Liver (tissue), 9 donors: ENCODE data around the gene ALDH7A1. TPM values are rescaled to one million over a fixed set of nuclear protein-coding genes. Genes with fewer than 3 reads are reported as not detected.

ENCODE experiments used
- DNase-seq: peaks from one replicate; pipeline ENCODE4 v3.0.0-alpha.2; 2017; ENCODE audit warnings: low spot score
- H3K27ac ChIP-seq, 2 donors: one replicate each; pipeline ENCODE4 v1.7.0; 2013; ENCODE audit warnings: inconsistent platforms in 2 of 2, low read length in 2 of 2, control low read depth in 1 of 2, low read depth in 1 of 2, mild to moderate bottlenecking in 1 of 2
- H3K27me3 ChIP-seq, 4 donors: one replicate each; pipeline versions ENCODE4 v1.6.1 to v1.7.0; 2013; ENCODE audit warnings: low read length in 3 of 4, inconsistent platforms in 1 of 4, mild to moderate bottlenecking in 1 of 4, moderate library complexity in 1 of 4; ENCODE audit not compliant: control insufficient read depth in 4 of 4, insufficient read depth in 4 of 4
- H3K36me3 ChIP-seq, 4 donors: one replicate each; pipeline versions ENCODE4 v1.6.1 to v1.7.0; 2013; ENCODE audit warnings: low read length in 3 of 4, mild to moderate bottlenecking in 3 of 4, low read depth in 1 of 4, moderate library complexity in 1 of 4; ENCODE audit not compliant: control insufficient read depth in 4 of 4, insufficient read depth in 3 of 4
- H3K4me1 ChIP-seq, 4 donors: one replicate each; pipeline versions ENCODE4 v1.6.1 to v1.7.0; 2013; ENCODE audit warnings: low read length in 3 of 4, mild to moderate bottlenecking in 3 of 4, moderate library complexity in 1 of 4; ENCODE audit not compliant: control insufficient read depth in 4 of 4, insufficient read depth in 4 of 4
- H3K4me3 ChIP-seq, 3 donors: one replicate each; pipeline versions ENCODE4 v1.6.1 to v1.7.0; 2013; ENCODE audit warnings: low read length in 3 of 3, control low read depth in 1 of 3, low read depth in 1 of 3, mild to moderate bottlenecking in 1 of 3
- H3K9ac ChIP-seq, 2 donors: one replicate each; pipeline ENCODE4 v1.7.0; 2013; ENCODE audit warnings: low read length in 2 of 2, mild to moderate bottlenecking in 2 of 2, moderate library complexity in 2 of 2, control low read depth in 1 of 2, low read depth in 1 of 2
- H3K9me3 ChIP-seq, 4 donors: one replicate each; pipeline versions ENCODE4 v1.6.1 to v1.7.0; 2013; ENCODE audit warnings: low read length in 3 of 4; ENCODE audit not compliant: control insufficient read depth in 4 of 4
- ATF3 ChIP-seq: IDR thresholded peaks from 2 replicates; pipeline ENCODE4 v1.6.1; 2016; ENCODE audit warnings: antibody characterized with exemption
- CTCF ChIP-seq: fragments of 150-350 bp; IDR thresholded peaks from 2 replicates; pipeline ENCODE4 v1.5.1; 2017; ENCODE audit warnings: improper control_type of control experiment, low read depth, low read length; ENCODE audit not compliant: missing input control
- EGR1 ChIP-seq, 2 donors: IDR thresholded peaks; 2 replicates each; pipeline ENCODE4 v1.6.1; 2016 to 2018; ENCODE audit warnings: antibody characterized with exemption in 2 of 2, low read depth in 2 of 2
- FOXA1 ChIP-seq: IDR thresholded peaks from 2 replicates; pipeline ENCODE4 v1.6.1; 2016; ENCODE audit warnings: antibody characterized with exemption
- FOXA2 ChIP-seq: IDR thresholded peaks from 2 replicates; pipeline ENCODE4 v1.6.1; 2016; ENCODE audit warnings: antibody characterized with exemption
- GABPA ChIP-seq, 2 donors: IDR thresholded peaks in 1 of 2; conservative IDR thresholded peaks in 1 of 2; 2 replicates each; pipeline ENCODE4 v1.6.1; 2016; ENCODE audit warnings: antibody characterized with exemption in 2 of 2, mild to moderate bottlenecking in 1 of 2, moderate library complexity in 1 of 2
- HNF4A ChIP-seq, 2 donors: conservative IDR thresholded peaks; 2 replicates each; pipeline ENCODE4 v1.6.1; 2016; ENCODE audit warnings: antibody characterized with exemption in 2 of 2, mild to moderate bottlenecking in 2 of 2
- HNF4G ChIP-seq: IDR thresholded peaks from 2 replicates; pipeline ENCODE4 v1.6.1; 2016; ENCODE audit warnings: antibody characterized with exemption
- JUND ChIP-seq, 2 donors: IDR thresholded peaks; 2 replicates each; pipeline ENCODE4 v1.6.1; 2016; ENCODE audit warnings: antibody characterized with exemption in 2 of 2
- MAX ChIP-seq: IDR thresholded peaks from 2 replicates; pipeline ENCODE4 v1.6.1; 2016; ENCODE audit warnings: antibody characterized with exemption
- NR2F2 ChIP-seq: IDR thresholded peaks from 2 replicates; pipeline ENCODE4 v1.6.1; 2016; ENCODE audit warnings: antibody characterized with exemption
- RAD21 ChIP-seq, 2 donors: IDR thresholded peaks; 2 replicates each; pipeline ENCODE4 v1.6.1; 2016; ENCODE audit warnings: antibody characterized with exemption in 2 of 2, mild to moderate bottlenecking in 2 of 2
- REST ChIP-seq: IDR thresholded peaks from 2 replicates; pipeline ENCODE4 v1.6.1; 2016; ENCODE audit warnings: antibody characterized with exemption, mild to moderate bottlenecking
- RXRA ChIP-seq, 2 donors: IDR thresholded peaks; 2 replicates each; pipeline ENCODE4 v1.6.1; 2017 to 2018; ENCODE audit warnings: antibody characterized with exemption in 2 of 2, mild to moderate bottlenecking in 1 of 2
- SP1 ChIP-seq: IDR thresholded peaks from 2 replicates; pipeline ENCODE4 v1.6.1; 2018; ENCODE audit warnings: antibody characterized with exemption, mild to moderate bottlenecking
- TAF1 ChIP-seq: conservative IDR thresholded peaks from 2 replicates; pipeline ENCODE4 v1.6.1; 2016; ENCODE audit warnings: antibody characterized with exemption, mild to moderate bottlenecking
- YY1 ChIP-seq: IDR thresholded peaks from 2 replicates; pipeline ENCODE4 v1.6.1; 2016; ENCODE audit warnings: antibody characterized with exemption, mild to moderate bottlenecking
- ZBTB33 ChIP-seq: IDR thresholded peaks from 2 replicates; pipeline ENCODE4 v1.6.1; 2016; ENCODE audit warnings: antibody characterized with exemption
- WGBS: extraction: QIAGEN DNeasy Blood & Tissue Kit; methylation state at CpG from one replicate; pipeline ENCODE4 v1.1.7; 2013; 5-methylcytosine and 5-hydroxymethylcytosine counted together
- polyA plus RNA-seq, 2 donors: library from polyadenylated mRNA; stranded (reverse) in 1 of 2; unstranded in 1 of 2; fragments of 200-250 nt in 1 of 2; fragments of >200 nt in 1 of 2; fragmentation: Nextera tagmentation in 1 of 2; extraction: Ambion mirVana in 1 of 2; gene quantifications; one replicate each; pipeline versions ENCODE4 v1.2.1 to v1.2.3, GENCODE V29; 2013 to 2015
- total RNA-seq, 2 donors: library from RNA; depleted of rRNA; stranded (reverse); fragments of >200 nt; gene quantifications; one replicate each; pipeline ENCODE4 v1.2.3, GENCODE V29; 2014
- donor health status: healthy.
- donor health status: healthy.
- donor health status: healthy.
- donor health status: healthy.
- donor health status: healthy.

ALDH7A1 gene
- total and polyA plus RNA-seq, 4 donors: 47.7 to 86.9 (median 58.4) TPM

GRCh38 chr5:126631920-126632319, 36.9 kb upstream of the ALDH7A1 start:
- DNase-seq: no peak
- H3K27me3 ChIP-seq: no peaks in the 10 kb centered on the region
- TF ChIP-seq HNF4G: no peak
- TF ChIP-seq ATF3: no peak
- no peak for TF ChIP-seq JUND (IDR thresholded peaks at IDR 0.05)
- no peak for TF ChIP-seq MAX
- TF ChIP-seq RXRA (IDR thresholded peaks at IDR 0.05): peak; percentile 63 to 65
- TF ChIP-seq SP1: peak; percentile 59
- TF ChIP-seq RAD21 (IDR thresholded peaks at IDR 0.05): peak in 1 of 2 donors; percentile 10
- TF ChIP-seq NR2F2: no peak
- peak in 1 of 2 donors; percentile 38 for TF ChIP-seq HNF4A (conservative IDR thresholded peaks at IDR 0.05)
- no peak for TF ChIP-seq FOXA2

GRCh38 chr5:126628102-126628501, 33.1 kb upstream of the ALDH7A1 start:
- Histone ChIP-seq H3K9me3 (no peaks in the 10 kb centered on the region), H3K36me3 (peaks cover 0 to 14% (median 11%) of the 10 kb centered on the region in 4 donors), H3K4me1 (peaks cover 2 to 9% (median 5%) of the 10 kb centered on the region in 4 donors), H3K9ac (no peak overlapping the region), H3K27ac (no peak overlapping the region), H3K27me3 (no peaks in the 10 kb centered on the region), H3K4me3 (no peak overlapping the region)
- 94% methylated on average over 11 of the region's 11 CpGs for WGBS
- TF ChIP-seq ATF3: no peak
- no peak for TF ChIP-seq CTCF
- TF ChIP-seq RAD21 (IDR thresholded peaks at IDR 0.05): no peak
- no peak for TF ChIP-seq MAX
- TF ChIP-seq NR2F2: no peak
- TF ChIP-seq FOXA2: no peak
- no peak for TF ChIP-seq HNF4G
- TF ChIP-seq YY1: no peak
- TF ChIP-seq GABPA (IDR thresholded peaks at IDR 0.05 in 1 of 2, conservative IDR thresholded peaks at IDR 0.05 in 1 of 2): no peak
- no peak for TF ChIP-seq EGR1 (IDR thresholded peaks at IDR 0.05; ENCODE audit: low read depth in 2 of 2)
- TF ChIP-seq REST: no peak
- no peak for TF ChIP-seq TAF1
- TF ChIP-seq RXRA (IDR thresholded peaks at IDR 0.05): no peak
- TF ChIP-seq ZBTB33: no peak
- no peak for TF ChIP-seq JUND (IDR thresholded peaks at IDR 0.05)
- TF ChIP-seq SP1: no peak
- TF ChIP-seq FOXA1: no peak
- no peak for TF ChIP-seq HNF4A (conservative IDR thresholded peaks at IDR 0.05)
- DNase-seq: no peak

More at GRCh38 chr5:126631920-126632319, 36.9 kb upstream of the ALDH7A1 start:
- 40% methylated on average over 3 of the region's 3 CpGs for WGBS
- peak overlapping the region in 1 of 2 donors; percentile 7 for H3K27ac ChIP-seq
- no peak overlapping the region for H3K4me3 ChIP-seq
- no peaks in the 10 kb centered on the region for H3K36me3 ChIP-seq
- H3K9ac ChIP-seq: no peak overlapping the region
- H3K4me1 ChIP-seq: peaks cover 2 to 9% (median 5%) of the 10 kb centered on the region in 4 donors
- H3K9me3 ChIP-seq: no peaks in the 10 kb centered on the region
